IPS-NIHi7 (cell line): ENCODE measurements around the gene PRKACB.
"Not testable (repeated sequence)": the region's sequence is repeated elsewhere in the genome, so short reads cannot be mapped to it uniquely, and the experiment has no call there.

Source experiments
- DNase-seq: peaks from one replicate; pipeline ENCODE4 v3.0.0; 2012; ENCODE audit warnings: mixed read lengths; ENCODE audit errors: extremely low spot score

The PRKACB gene

GRCh38 chr1:84223751-84224432 is 79.8 kb downstream of the PRKACB start:
- peak; percentile 11 for DNase-seq

GRCh38 chr1:84224905-84225304 is 80.8 kb downstream of the PRKACB start:
- no peak for DNase-seq

GRCh38 chr1:84225646-84226045 is 81.6 kb downstream of the PRKACB start:
- DNase-seq: no peak

- DNase-seq: not testable (repeated sequence)
Observed at GRCh38 chr1:84232676-84233075, 88.6 kb downstream of the PRKACB start.

- no peak for DNase-seq
Observed at GRCh38 chr1:84236256-84236655, 92.2 kb downstream of the PRKACB start.

- no peak for DNase-seq
Observed at GRCh38 chr1:84242641-84243040, 98.6 kb downstream of the PRKACB start.

GRCh38 chr1:84245563-84245962 is 101.5 kb downstream of the PRKACB start:
- no peak for DNase-seq

- no peak for DNase-seq
Observed at GRCh38 chr1:84246213-84246612, 102.1 kb downstream of the PRKACB start.

GRCh38 chr1:84247425-84248220 is 103.6 kb downstream of the PRKACB start:
- DNase-seq: no peak

GRCh38 chr1:84250668-84251067 is 106.6 kb downstream of the PRKACB start:
- no peak for DNase-seq

GRCh38 chr1:84253036-84253435 is 109.0 kb downstream of the PRKACB start:
- no peak for DNase-seq

- DNase-seq: no peak
Observed at GRCh38 chr1:84253891-84254290, 109.8 kb downstream of the PRKACB start.

GRCh38 chr1:84254703-84255238 is 110.7 kb downstream of the PRKACB start:
- peak; percentile 18 for DNase-seq

GRCh38 chr1:84255582-84255981 is 111.5 kb downstream of the PRKACB start:
- DNase-seq: no peak

- DNase-seq: no peak
Observed at GRCh38 chr1:84257617-84258016, 113.5 kb downstream of the PRKACB start.

GRCh38 chr1:84259376-84259775 is 115.3 kb downstream of the PRKACB start:
- no peak for DNase-seq

GRCh38 chr1:84259989-84260388 is 115.9 kb downstream of the PRKACB start:
- no peak for DNase-seq

GRCh38 chr1:84260852-84261518 is 116.9 kb downstream of the PRKACB start:
- no peak for DNase-seq

- DNase-seq: no peak
Observed at GRCh38 chr1:84264961-84265360, 120.9 kb downstream of the PRKACB start.

- DNase-seq: no peak
Observed at GRCh38 chr1:84265867-84266266, 121.8 kb downstream of the PRKACB start.

GRCh38 chr1:84266748-84267147 is 122.7 kb downstream of the PRKACB start:
- no peak for DNase-seq

GRCh38 chr1:84267476-84267875 is 123.4 kb downstream of the PRKACB start:
- DNase-seq: no peak
